ENCODE results near the gene CCDC146. TPM values are rescaled to one million over a fixed set of nuclear protein-coding genes. Genes with fewer than 3 reads are reported as not detected.
"Not testable (repeated sequence)": the region's sequence is repeated elsewhere in the genome, so short reads cannot be mapped to it uniquely, and the experiment has no call there.

CCDC146 gene
- total and polyA plus RNA-seq, 2 experiments from 2014 or later: 5.9 to 13.6 TPM

- H3K36me3 ChIP-seq; H3K4me3 ChIP-seq; H3K4me1 ChIP-seq (ENCODE audit: low read depth); H3K27me3 ChIP-seq; H3K9me3 ChIP-seq (ENCODE audit: low read depth); H3K27ac ChIP-seq: not testable (repeated sequence)
- DNase-seq (ENCODE audit: low read depth in 1 of 2, low spot score in 1 of 2): peak in 1 of 2 donors; percentile 38
Observed at GRCh38 chr7:77112719-77113306, 9.6 kb upstream of the CCDC146 start.

GRCh38 chr7:77125486-77125885 lies 3.1 kb downstream of the CCDC146 start:
- not testable (repeated sequence) for H3K36me3 ChIP-seq; H3K27ac ChIP-seq; H3K4me1 ChIP-seq (ENCODE audit: low read depth); H3K4me3 ChIP-seq; H3K9me3 ChIP-seq (ENCODE audit: low read depth); H3K27me3 ChIP-seq
- DNase-seq (ENCODE audit: low read depth in 1 of 2, low spot score in 1 of 2): peak in 1 of 2 donors; percentile 8

- not testable (repeated sequence) for H3K9me3 ChIP-seq (ENCODE audit: low read depth); H3K4me1 ChIP-seq (ENCODE audit: low read depth); H3K4me3 ChIP-seq; DNase-seq (ENCODE audit: low read depth in 1 of 2, low spot score in 1 of 2); H3K27me3 ChIP-seq; H3K27ac ChIP-seq; H3K36me3 ChIP-seq
Observed at GRCh38 chr7:77127009-77127408, 4.6 kb downstream of the CCDC146 start.

GRCh38 chr7:77128582-77129410 lies 6.4 kb downstream of the CCDC146 start:
- H3K36me3 ChIP-seq; H3K9me3 ChIP-seq (ENCODE audit: low read depth): not testable (repeated sequence)
- H3K27ac ChIP-seq: peak overlapping the region; percentile 30

DNA sequence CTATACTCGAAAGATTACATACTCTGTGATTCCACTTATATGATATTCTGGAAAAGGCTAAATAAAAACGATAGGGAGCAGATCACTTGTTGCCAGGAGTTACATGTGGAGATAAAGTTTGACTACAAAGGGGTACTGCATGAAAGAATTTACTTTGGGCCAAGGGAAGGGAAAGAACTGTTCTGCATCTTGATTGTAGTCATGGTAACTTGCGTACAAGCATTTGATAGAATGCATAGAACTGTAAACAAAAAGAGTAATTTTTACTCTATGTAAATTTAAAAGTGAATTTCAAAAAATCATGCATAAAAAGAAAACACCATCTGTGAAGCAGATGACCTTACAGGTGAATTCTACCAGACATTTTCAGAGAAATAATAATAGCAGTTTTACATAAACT lies 9.4 kb downstream of the CCDC146 start:
- H3K27me3 ChIP-seq; H3K9me3 ChIP-seq (ENCODE audit: low read depth); DNase-seq (ENCODE audit: low read depth in 1 of 2, low spot score in 1 of 2); H3K27ac ChIP-seq; H3K4me1 ChIP-seq (ENCODE audit: low read depth); H3K36me3 ChIP-seq; H3K4me3 ChIP-seq: not testable (repeated sequence)

More at GRCh38 chr7:77128582-77129410, 6.4 kb downstream of the CCDC146 start:
- H3K4me3 ChIP-seq; H3K27me3 ChIP-seq; H3K4me1 ChIP-seq (ENCODE audit: low read depth): not testable (repeated sequence)
- DNase-seq (ENCODE audit: low read depth in 1 of 2, low spot score in 1 of 2): peak in 1 of 2 donors; percentile 3

- H3K4me1 ChIP-seq (ENCODE audit: low read depth); H3K9me3 ChIP-seq (ENCODE audit: low read depth); H3K27me3 ChIP-seq: not testable (repeated sequence)
Observed at GRCh38 chr7:77138668-77139067, 16.3 kb downstream of the CCDC146 start.

GRCh38 chr7:77140291-77140690 lies 17.9 kb downstream of the CCDC146 start:
- not testable (repeated sequence) for H3K27me3 ChIP-seq; H3K36me3 ChIP-seq; H3K4me1 ChIP-seq (ENCODE audit: low read depth); H3K4me3 ChIP-seq; H3K27ac ChIP-seq; H3K9me3 ChIP-seq (ENCODE audit: low read depth); DNase-seq (ENCODE audit: low read depth in 1 of 2, low spot score in 1 of 2)

More at GRCh38 chr7:77138668-77139067, 16.3 kb downstream of the CCDC146 start:
- not testable (repeated sequence) for H3K36me3 ChIP-seq; H3K27ac ChIP-seq; H3K4me3 ChIP-seq; DNase-seq (ENCODE audit: low read depth in 1 of 2, low spot score in 1 of 2)

- not testable (repeated sequence) for H3K4me3 ChIP-seq; H3K9me3 ChIP-seq (ENCODE audit: low read depth); H3K27me3 ChIP-seq; H3K36me3 ChIP-seq; H3K4me1 ChIP-seq (ENCODE audit: low read depth); H3K27ac ChIP-seq
- peak in 1 of 2 donors; percentile 70 for DNase-seq (ENCODE audit: low read depth in 1 of 2, low spot score in 1 of 2)
Observed at GRCh38 chr7:77152232-77152631, 29.8 kb downstream of the CCDC146 start.

DNA sequence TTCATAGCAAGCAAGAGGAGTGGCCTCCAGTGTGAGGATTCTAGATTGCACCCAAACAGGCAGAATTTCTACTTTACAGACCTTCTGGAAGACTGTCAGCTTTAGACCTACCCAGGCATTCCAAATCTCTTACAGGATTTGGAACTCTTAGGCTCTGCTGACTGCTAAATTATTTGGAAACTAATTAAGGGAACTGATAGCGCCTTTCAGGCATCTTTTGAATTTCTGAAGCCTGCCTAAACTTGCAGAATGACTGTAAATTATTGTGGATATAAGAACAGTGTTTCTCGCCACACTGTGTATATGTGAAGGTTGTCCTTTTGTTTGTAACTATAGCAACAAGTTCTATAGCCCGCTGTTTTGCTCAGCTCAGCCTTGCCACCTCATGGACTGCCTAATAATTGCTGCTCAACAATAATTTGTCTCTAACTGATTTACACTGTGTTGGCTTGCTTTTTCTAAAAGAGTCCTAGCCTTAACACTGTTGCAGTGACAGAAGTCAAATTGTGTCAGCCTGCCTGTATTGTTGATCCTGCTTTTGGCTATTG lies 32.6 kb downstream of the CCDC146 start:
- DNase-seq (ENCODE audit: low read depth in 1 of 2, low spot score in 1 of 2); H3K4me1 ChIP-seq (ENCODE audit: low read depth); H3K4me3 ChIP-seq; H3K9me3 ChIP-seq (ENCODE audit: low read depth); H3K36me3 ChIP-seq; H3K27ac ChIP-seq; H3K27me3 ChIP-seq: not testable (repeated sequence)

- not testable (repeated sequence) for H3K27me3 ChIP-seq; H3K9me3 ChIP-seq (ENCODE audit: low read depth); H3K36me3 ChIP-seq; H3K4me3 ChIP-seq; H3K4me1 ChIP-seq (ENCODE audit: low read depth); H3K27ac ChIP-seq
- DNase-seq (ENCODE audit: low read depth in 1 of 2, low spot score in 1 of 2): peak in 1 of 2 donors; percentile 1
Observed at GRCh38 chr7:77155601-77156377, 33.4 kb downstream of the CCDC146 start.

GRCh38 chr7:77157034-77157433 lies 34.6 kb downstream of the CCDC146 start:
- H3K27me3 ChIP-seq; H3K36me3 ChIP-seq; H3K9me3 ChIP-seq (ENCODE audit: low read depth); DNase-seq (ENCODE audit: low read depth in 1 of 2, low spot score in 1 of 2); H3K4me1 ChIP-seq (ENCODE audit: low read depth); H3K4me3 ChIP-seq; H3K27ac ChIP-seq: not testable (repeated sequence)
